GM21528 (cell line): ENCODE data around the gene ZNF831.

Source experiments
- ATAC-seq: cut with Tn5 transposase; IDR thresholded peaks from one replicate; pipeline ENCODE4 v1.9.1; 2021; ENCODE audit warnings: mild to moderate bottlenecking, moderate library complexity; ENCODE audit not compliant: unreplicated experiment, low FRiP score

Gene ZNF831

DNA sequence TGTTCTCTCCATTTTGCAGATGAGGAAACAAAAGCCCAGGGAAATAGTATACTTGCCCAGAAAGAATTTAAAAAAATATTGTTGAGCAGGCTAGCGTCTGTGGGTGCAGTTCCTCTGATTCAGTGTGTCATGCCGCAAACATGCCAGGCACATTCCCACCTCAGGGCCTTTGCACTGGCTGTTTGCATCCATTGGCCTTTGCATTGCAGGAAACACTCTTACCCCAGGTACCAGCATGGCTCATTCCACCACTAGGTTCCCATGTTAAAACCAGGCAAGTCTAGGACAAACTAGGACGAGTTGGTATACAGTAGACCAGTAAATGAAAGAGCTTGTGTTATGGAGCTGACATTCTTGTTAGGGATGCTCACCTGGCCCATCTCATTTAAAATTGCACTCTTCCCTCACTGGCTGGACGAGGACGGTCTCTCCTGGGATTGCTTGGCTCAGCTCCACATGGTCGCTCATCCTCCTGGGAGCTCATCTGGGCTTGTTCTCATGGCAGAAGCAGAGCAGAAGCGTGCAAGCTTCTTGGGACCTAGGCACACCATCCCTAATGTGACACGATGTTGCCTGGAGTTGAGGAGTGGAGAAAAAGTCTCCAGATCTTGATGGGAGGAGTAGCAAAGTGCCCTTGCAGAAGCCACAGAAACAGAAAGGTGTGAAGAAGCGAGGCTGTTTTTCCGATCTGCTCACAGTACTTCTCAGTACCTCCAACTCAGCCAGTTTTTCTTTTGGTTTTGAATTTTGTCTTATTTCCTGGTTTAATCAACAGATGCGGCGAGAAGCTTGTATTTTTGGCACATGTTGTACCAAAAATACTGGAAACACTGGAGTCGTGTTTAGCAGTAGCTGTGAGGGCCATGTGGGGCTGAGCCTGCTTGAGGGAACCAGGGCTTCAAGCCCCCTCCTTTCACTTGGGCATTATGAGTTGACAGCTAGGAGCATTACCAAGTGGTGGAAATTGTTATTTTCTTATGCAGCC, 13.9 kb downstream of the ZNF831 start:
- ATAC-seq, result no peak

DNA sequence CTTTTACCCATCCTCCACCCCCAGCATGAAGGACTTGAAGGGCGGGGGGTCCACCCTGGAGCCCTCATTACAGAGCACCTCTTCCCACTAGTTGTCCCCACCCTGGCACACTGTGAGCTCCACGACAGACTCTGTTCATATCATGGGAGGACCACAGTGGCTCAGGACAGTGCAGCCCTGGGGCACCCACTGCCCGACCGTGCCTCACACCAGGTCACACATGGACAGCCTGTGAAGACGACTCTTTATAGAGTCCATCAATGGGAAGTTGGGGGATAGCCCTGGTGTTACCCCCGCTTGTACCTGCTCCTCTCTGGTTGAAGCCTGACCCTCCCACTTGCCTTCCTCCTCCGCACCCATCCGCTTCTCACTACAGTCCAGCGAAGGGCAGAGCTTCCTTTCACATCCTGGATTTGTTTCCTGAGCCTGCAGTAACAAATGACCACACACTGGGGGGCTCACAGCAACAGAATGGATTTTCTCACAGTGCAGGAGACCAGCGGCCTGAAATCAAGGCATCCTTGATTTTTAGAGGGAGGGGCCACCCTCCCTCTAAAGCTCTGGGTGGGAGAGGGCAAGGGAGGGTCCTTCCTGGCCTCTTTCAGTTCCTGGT, 15.5 kb downstream of the ZNF831 start:
- ATAC-seq, result no peak

GRCh38 chr20:59179988-59180387, 16.4 kb downstream of the ZNF831 start:
- ATAC-seq, result no peak

- ATAC-seq, result no peak
Measured at GRCh38 chr20:59181936-59182335, 18.3 kb downstream of the ZNF831 start.

GRCh38 chr20:59182401-59183044, 18.9 kb downstream of the ZNF831 start:
- ATAC-seq, result no peak

DNA sequence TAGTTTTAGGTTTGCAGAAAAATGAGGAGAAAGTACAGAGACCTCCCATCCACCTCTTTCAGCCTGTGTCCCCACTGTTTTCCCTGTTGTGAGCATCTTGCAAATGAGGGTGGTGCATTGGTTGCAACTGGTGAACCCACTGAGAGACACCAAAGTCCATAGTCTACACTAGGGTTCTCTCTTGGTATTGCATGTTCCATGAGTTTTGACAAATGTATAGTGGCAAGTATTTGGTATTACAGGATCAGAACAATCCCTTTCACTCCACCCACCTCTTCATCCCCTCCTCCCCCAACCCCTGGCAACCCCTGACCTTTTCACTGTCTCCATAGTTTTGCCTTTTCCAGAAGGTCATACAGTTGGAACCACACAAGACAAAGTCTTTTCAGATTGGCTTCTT, 20.1 kb downstream of the ZNF831 start:
- ATAC-seq, result no peak

GRCh38 chr20:59184880-59185447, 21.3 kb downstream of the ZNF831 start:
- ATAC-seq, result no peak

- ATAC-seq, result no peak
Measured at GRCh38 chr20:59185809-59186208, 22.2 kb downstream of the ZNF831 start.

GRCh38 chr20:59190466-59190865, 26.8 kb downstream of the ZNF831 start:
- ATAC-seq, result no peak

DNA sequence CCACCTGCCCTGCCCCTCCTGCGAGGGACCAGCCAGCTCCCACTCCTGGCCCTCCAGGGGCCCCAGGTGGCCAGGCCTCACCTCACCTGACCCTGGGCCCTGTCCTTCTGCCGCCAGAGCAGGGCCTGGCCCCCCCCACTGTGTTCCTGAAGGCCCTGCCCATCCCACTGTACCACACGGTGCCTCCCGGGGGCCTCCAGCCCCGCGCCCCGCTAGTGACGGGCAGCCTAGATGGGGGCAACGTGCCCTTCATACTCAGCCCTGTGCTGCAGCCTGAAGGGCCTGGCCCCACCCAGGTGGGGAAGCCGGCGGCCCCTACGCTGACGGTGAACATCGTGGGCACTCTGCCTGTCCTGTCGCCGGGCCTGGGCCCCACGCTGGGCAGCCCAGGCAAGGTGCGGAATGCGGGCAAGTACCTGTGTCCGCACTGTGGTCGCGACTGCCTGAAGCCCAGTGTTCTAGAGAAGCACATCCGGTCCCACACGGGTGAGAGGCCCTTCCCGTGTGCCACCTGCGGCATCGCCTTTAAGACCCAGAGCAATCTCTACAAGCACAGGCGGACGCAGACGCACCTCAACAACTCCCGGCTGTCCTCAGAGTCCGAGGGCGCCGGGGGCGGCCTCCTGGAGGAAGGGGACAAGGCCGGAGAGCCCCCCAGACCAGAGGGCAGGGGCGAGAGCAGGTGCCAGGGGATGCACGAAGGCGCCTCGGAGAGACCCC, 27.6 kb downstream of the ZNF831 start:
- no peak for ATAC-seq

GRCh38 chr20:59191756-59192532, 28.3 kb downstream of the ZNF831 start:
- no peak for ATAC-seq

- ATAC-seq, result no peak
Measured at GRCh38 chr20:59192533-59192896, 28.9 kb downstream of the ZNF831 start.

GRCh38 chr20:59193325-59193724, 29.7 kb downstream of the ZNF831 start:
- no peak for ATAC-seq

DNA sequence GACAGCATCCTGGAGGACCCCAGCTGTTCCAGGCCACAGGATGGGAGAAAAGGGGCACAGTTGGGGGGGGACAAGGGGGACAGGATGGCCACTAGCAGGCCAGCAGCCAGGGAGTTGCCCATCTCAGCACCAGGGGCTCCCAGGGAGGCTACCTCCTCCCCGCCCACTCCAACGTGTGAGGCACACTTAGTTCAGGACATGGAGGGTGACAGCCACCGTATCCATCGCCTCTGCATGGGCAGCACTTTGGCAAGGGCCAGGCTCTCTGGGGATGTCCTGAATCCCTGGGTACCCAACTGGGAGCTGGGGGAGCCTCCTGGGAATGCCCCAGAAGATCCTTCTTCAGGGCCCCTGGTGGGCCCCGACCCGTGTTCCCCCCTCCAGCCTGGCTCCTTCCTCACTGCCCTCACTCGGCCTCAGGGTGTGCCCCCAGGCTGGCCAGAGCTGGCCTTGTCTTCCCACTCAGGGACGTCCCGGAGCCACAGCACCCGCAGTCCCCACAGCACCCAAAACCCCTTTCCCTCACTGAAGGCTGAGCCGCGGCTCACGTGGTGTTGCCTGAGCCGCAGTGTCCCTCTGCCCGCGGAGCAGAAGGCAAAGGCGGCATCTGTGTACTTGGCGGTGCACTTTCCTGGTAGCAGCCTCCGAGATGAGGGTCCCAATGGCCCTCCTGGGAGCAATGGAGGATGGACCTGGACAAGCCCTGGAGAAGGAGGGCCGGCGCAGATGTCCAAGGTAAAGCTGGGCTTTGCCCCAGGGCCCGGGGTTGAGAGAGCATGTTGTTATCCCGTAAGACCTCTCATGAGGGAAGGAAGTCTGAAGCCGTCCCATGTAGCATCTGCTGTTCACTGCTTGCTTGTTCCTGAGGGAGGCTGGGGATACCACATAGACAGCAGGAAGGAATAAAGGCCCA, 30.7 kb downstream of the ZNF831 start:
- ATAC-seq, result no peak

DNA sequence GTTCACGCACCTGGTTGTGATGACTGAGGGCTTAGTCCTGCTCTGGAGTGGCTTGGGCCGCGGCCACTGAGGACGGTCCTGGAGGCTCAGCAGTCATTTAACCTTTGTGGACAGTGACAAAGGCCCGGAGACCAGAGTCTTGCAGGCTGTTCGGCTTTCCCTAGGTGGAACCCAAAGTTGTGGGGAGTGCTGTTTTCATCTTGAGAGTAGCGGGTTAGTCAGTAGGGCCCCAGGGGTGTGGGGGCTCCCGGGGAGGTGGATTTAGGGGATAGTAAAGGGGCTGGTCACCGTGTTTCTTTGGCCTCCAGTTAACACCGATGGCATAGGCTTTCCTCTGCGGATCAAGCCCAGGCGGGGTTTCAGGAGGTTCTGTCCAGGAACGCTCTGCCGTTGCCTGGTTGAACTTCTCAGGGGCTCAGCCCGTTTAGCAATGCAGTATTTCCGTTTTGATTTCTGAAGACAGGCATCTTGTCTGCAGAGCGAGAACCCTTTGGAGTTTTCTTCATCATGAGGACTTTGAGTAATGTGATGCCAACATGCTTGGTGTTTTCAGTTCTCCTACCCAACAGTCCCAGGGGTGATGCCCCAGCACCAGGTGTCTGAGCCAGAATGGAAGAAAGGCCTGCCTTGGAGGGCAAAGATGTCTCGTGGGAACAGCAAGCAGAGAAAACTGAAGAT, 31.8 kb downstream of the ZNF831 start:
- ATAC-seq, result no peak

- ATAC-seq, result no peak
Measured at GRCh38 chr20:59204165-59204894, 40.7 kb downstream of the ZNF831 start.

- ATAC-seq, result no peak
Measured at GRCh38 chr20:59205044-59205443, 41.4 kb downstream of the ZNF831 start.
